HUES48 (cell line): ENCODE data around the gene OR4C46.
"Not testable (repeated sequence)": the region's sequence is repeated elsewhere in the genome, so short reads cannot be mapped to it uniquely, and the experiment has no call there.

Source experiments
- H3K27ac ChIP-seq: one replicate; pipeline ENCODE4 v1.7.0; 2013; ENCODE audit warnings: low read depth, low read length, inconsistent platforms
- H3K27me3 ChIP-seq: 2 replicates; pipeline ENCODE4 v1.6.1; 2013; ENCODE audit warnings: mild to moderate bottlenecking, low read length; ENCODE audit not compliant: control insufficient read depth, insufficient read depth
- H3K36me3 ChIP-seq: 2 replicates; pipeline ENCODE4 v1.6.1; 2013; ENCODE audit warnings: low read length; ENCODE audit not compliant: control insufficient read depth, insufficient read depth
- H3K4me1 ChIP-seq: 2 replicates; pipeline ENCODE4 v1.6.1; 2013; ENCODE audit warnings: mild to moderate bottlenecking, low read length; ENCODE audit not compliant: control insufficient read depth, insufficient read depth
- H3K4me3 ChIP-seq: 2 replicates; pipeline ENCODE4 v1.5.1; 2013; ENCODE audit warnings: mild to moderate bottlenecking, low read depth, low read length
- H3K9ac ChIP-seq: 2 replicates; pipeline ENCODE4 v1.6.1; 2013; ENCODE audit warnings: mild to moderate bottlenecking, low read depth, low read length, moderate library complexity
- H3K9me3 ChIP-seq: 2 replicates; pipeline ENCODE4 v1.6.1; 2013; ENCODE audit warnings: low read length; ENCODE audit not compliant: control insufficient read depth, insufficient read depth

The OR4C46 gene

DNA sequence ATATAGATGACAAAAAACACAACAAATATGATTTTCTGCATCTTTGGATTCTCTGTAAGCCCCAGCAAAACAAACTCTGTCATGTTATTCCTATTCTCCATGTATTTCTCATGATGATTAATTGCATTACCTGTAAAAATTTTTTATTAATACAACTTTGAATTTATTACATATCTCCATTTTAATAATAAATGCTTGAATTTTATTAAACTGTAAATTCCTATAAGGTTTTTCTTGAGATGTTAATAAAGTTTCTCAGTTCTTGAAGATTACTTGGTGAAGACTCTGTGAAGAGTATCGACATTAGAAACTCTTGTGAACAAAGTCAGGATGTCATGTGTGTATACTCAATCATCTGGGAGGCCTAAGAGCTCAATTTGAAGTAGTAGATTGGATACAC, at the start of gene OR4C46:
Gene OR4C46 (minus strand): TSS at position 101 of the 400 bp plus-strand sequence. CDS start 0 bp downstream, at position 101.
- Histone ChIP-seq H3K27me3 (no peaks in the 10 kb centered on the region), H3K27ac (no peak within 1 kb of the TSS), H3K36me3 (no peaks in the 10 kb centered on the region), H3K9me3 (peaks cover 70% of the 10 kb centered on the region), H3K4me3 (no peak within 1 kb of the TSS), H3K4me1 (no peaks in the 10 kb centered on the region), H3K9ac (no peak within 1 kb of the TSS)

GRCh38 chr11:54645606-54646005, 41.8 kb upstream of the OR4C46 start:
- not testable (repeated sequence) for H3K9ac ChIP-seq, H3K36me3 ChIP-seq, H3K4me1 ChIP-seq, H3K27me3 ChIP-seq, H3K27ac ChIP-seq, H3K4me3 ChIP-seq
- peaks cover 69% of the 10 kb centered on the region for H3K9me3 ChIP-seq

- not testable (repeated sequence) for H3K4me3 ChIP-seq, H3K27me3 ChIP-seq, H3K27ac ChIP-seq, H3K9ac ChIP-seq, H3K4me1 ChIP-seq, H3K36me3 ChIP-seq
- peaks cover 64% of the 10 kb centered on the region for H3K9me3 ChIP-seq
Observed at GRCh38 chr11:54561439-54561838, 42.4 kb downstream of the OR4C46 start.

DNA sequence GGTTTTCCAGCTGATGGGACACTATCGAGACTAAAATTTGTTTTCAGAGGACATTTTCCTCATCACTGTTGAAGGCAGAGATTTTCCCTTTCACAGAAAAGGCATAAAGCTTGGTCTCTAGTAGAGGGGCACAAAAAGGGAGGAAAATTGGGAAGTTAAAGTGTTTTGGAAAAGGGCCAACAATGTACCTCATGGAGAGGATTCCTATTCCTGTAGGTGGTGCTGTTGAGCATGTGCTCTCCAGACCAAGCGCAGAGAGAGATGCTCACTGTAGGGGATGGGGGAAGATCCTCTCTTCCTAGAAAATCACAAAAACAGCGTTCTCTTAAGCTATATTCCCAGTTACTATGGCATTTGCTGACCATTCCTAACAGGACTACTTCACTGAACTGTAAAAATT, 44.9 kb downstream of the OR4C46 start:
- Histone ChIP-seq H3K4me1 (no peaks in the 10 kb centered on the region), H3K4me3 (no peak overlapping the region), H3K9me3 (peaks cover 57% of the 10 kb centered on the region), H3K36me3 (no peaks in the 10 kb centered on the region), H3K9ac (no peak overlapping the region), H3K27me3 (no peaks in the 10 kb centered on the region), H3K27ac (no peak overlapping the region)

- no peak overlapping the region for H3K27ac ChIP-seq
- peaks cover 57% of the 10 kb centered on the region for H3K9me3 ChIP-seq
- H3K4me1 ChIP-seq: no peaks in the 10 kb centered on the region
- no peak overlapping the region for H3K4me3 ChIP-seq
- no peaks in the 10 kb centered on the region for H3K36me3 ChIP-seq
- no peak overlapping the region for H3K9ac ChIP-seq
- no peaks in the 10 kb centered on the region for H3K27me3 ChIP-seq
Observed at GRCh38 chr11:54558407-54558806, 45.4 kb downstream of the OR4C46 start.
